Measurements from ENCODE around the gene C17orf67.

C17orf67 gene

GRCh38 chr17:56804454-56804853 lies 29.3 kb downstream of the C17orf67 start:
- no peak for DNase-seq

GRCh38 chr17:56803071-56803470 lies 30.6 kb downstream of the C17orf67 start:
- no peak for DNase-seq

- DNase-seq = no peak
These were observed 32.1 kb downstream of the C17orf67 start for GRCh38 chr17:56801459-56802178.

GRCh38 chr17:56798916-56799315 lies 34.8 kb downstream of the C17orf67 start:
- DNase-seq = no peak

GRCh38 chr17:56796536-56796935 lies 37.2 kb downstream of the C17orf67 start:
- DNase-seq = no peak

GRCh38 chr17:56795221-56795865 lies 38.4 kb downstream of the C17orf67 start:
- DNase-seq = no peak

- DNase-seq = no peak
These were observed 39.8 kb downstream of the C17orf67 start for GRCh38 chr17:56793957-56794356.

GRCh38 chr17:56793531-56793930 lies 40.2 kb downstream of the C17orf67 start:
- DNase-seq = no peak

GRCh38 chr17:56792267-56792666 lies 41.5 kb downstream of the C17orf67 start:
- DNase-seq = no peak

- DNase-seq = peak; percentile 27
These were observed 46.7 kb downstream of the C17orf67 start for GRCh38 chr17:56786989-56787482.

- DNase-seq = no peak
These were observed 47.6 kb downstream of the C17orf67 start for GRCh38 chr17:56785997-56786680.

- DNase-seq = no peak
These were observed 48.3 kb downstream of the C17orf67 start for GRCh38 chr17:56785405-56785804.

- DNase-seq = no peak
These were observed 51.4 kb downstream of the C17orf67 start for GRCh38 chr17:56782338-56782737.

- no peak for DNase-seq
These were observed 51.8 kb downstream of the C17orf67 start for GRCh38 chr17:56781906-56782305.

- peak; percentile 81 for DNase-seq
These were observed 53.6 kb downstream of the C17orf67 start for GRCh38 chr17:56779898-56780777.

- no peak for DNase-seq
These were observed 54.4 kb downstream of the C17orf67 start for GRCh38 chr17:56779322-56779721.

GRCh38 chr17:56778898-56779297 lies 54.8 kb downstream of the C17orf67 start:
- no peak for DNase-seq

GRCh38 chr17:56777859-56778258 lies 55.9 kb downstream of the C17orf67 start:
- no peak for DNase-seq

- no peak for DNase-seq
These were observed 59.1 kb downstream of the C17orf67 start for GRCh38 chr17:56774650-56775049.

- DNase-seq = no peak
These were observed 60.6 kb downstream of the C17orf67 start for GRCh38 chr17:56773124-56773523.

GRCh38 chr17:56772442-56772841 lies 61.3 kb downstream of the C17orf67 start:
- DNase-seq = no peak

- no peak for DNase-seq
These were observed 61.7 kb downstream of the C17orf67 start for GRCh38 chr17:56771975-56772374.

- DNase-seq = no peak
These were observed 62.2 kb downstream of the C17orf67 start for GRCh38 chr17:56771563-56771962.
